ENCODE data around the gene CACNA2D3.

Gene CACNA2D3

DNA sequence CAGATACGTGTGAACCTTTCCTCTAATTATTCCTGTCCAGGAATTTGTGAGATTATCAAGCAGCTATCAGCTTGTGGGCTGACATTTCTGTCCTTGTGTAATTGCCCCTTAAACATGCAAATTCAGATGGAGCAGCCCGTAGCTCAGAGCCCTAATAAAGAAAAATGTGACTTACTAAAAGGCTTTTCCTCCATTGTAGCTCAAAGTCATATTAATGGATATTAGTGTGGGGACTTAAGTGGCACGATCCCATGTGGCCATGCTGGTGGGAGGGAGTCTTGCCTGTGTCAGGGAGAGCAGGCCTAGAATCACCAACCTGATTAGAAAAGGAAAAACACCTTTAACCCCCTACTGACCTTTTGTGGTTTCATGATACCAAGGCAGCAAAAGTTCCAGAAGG is 406.3 kb downstream of the CACNA2D3 start:
- DNase-seq (ENCODE audit: low read depth, low spot score): no peak

DNA sequence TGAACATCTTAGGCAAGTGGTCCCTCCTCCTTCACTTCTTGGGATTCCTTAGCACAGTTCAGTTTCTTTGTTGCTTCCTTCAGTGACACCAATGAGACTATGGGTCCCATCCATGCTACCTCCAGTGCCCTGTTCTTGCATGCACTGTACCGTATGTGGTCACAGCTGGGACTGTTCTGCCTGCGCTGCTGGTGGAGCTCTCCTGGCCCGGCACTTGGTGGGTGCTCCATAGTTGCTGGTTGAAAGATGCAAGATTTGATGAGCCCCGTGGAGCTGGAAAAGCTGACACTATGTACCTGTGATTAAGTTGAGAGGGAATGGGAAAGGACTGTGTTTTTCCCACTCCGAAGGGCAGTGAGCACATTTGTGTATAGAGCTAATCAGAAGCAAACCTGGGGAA is 407.7 kb downstream of the CACNA2D3 start:
- no peak for DNase-seq (ENCODE audit: low read depth, low spot score)

DNA sequence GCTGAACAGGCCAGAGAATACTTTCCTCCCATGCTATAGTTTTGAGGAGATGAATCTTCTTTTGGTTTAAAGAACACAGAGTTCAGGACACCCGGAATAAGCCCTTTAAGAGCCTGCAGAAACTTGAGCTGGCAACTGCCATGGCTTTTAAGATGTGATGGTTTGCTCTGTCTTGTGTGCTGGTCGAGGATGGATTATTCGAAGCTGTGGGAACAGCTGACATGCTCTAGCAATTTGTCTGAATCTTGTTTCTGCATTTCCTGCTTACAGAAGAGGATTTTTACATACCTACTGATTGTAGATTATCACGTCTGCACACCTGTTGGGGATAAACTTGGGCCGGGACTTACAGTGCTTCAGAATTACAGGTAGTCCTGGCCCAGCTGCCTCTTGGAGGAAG is 408.6 kb downstream of the CACNA2D3 start:
- DNase-seq (ENCODE audit: low read depth, low spot score): no peak

DNA sequence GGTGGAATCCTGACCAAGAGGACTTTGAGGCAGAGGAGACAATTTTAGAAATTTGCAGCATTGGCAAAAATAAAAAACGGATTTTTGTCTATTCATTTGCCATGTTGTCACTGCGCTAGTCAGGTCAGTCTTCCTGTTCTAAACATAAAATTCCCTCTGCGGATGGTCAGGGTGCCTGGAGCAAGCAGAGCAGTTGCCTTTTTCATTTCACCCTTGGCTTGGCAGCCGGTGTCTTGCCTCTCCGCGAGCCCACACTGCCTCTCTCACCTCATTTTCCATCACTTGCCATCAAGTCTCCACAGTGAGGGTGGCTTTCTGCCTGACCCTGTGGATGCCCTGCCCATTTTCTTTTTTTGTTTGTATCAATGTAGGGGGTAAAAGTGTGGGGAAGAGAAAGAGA is 409.4 kb downstream of the CACNA2D3 start:
- DNase-seq (ENCODE audit: low read depth, low spot score): no peak

DNA sequence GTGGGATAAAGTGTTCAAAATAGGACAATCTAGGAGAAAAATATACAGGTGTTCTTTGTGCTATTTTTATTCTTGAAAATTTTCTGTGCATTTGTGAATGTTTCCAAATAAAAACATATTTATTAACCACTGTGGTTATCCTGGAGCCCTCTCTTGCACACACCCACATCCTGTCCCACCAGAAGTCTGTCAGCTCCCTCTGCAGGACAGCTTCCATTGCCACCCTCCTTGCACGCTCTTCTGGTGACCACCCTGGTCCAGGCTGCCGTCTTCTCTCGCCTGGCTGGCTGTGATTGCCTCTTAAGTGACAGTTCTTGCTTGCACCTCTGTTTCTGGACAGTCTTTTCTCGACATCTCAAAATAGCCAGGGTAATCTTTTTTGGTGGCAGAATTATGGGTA is 411.5 kb downstream of the CACNA2D3 start:
- DNase-seq (ENCODE audit: low read depth, low spot score): no peak

DNA sequence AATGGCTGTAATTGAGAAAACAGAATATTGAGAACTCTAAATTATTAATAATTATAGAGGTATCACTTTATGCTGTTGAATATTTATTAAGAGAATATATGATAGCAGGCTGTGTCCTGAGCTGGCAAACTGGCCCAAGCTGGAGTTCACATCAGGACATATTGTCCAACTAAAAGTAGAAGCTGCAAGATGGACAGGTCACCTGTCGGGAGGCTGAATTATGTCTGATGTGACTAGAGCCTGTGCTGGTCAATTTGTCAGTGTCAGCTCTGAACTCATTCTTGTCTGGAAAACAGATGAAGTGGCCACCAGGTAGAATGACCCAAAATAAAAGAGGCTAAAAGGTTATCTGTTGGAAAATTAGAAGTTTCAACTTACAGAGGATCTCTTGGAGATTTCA is 413.3 kb downstream of the CACNA2D3 start:
- DNase-seq (ENCODE audit: low read depth, low spot score): no peak

DNA sequence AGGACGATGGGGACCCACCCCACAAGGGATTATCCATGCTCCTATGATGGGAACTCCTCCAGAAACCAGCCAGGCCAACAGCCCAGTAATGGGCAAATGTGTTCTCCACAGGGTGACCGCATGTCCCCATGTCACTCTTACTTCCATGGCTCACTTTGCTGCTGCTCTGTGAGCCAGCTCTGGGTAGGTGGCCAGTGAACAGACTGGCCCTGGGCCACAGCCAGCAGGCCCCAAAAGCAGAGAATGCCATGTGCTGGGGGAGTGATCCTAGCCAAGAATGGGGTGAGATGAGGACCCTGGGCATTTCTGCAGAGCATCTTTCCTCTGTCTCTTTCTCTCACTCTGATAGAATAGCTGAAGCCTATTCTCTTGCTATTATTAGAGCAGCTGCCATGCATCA is 414.1 kb downstream of the CACNA2D3 start:
- DNase-seq (ENCODE audit: low read depth, low spot score): no peak

DNA sequence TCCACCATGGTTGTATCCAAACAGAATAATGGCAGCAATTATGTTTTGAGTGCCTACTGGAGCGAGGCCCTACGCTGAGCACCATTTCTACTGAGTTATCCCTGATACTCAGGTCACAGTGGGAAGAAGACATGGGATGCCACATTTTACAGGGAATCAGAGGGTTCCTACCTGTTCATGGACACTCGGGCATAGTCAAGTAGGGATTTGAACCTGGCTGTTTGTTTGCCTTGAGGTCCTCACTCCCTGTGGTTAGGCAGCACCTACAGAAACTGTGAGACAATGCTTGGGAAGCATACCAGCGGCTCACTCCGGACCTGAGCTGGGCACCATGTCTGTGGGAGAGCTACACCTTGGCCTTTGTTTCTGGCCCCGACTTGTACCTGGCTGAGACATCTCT is 415.2 kb downstream of the CACNA2D3 start:
- DNase-seq (ENCODE audit: low read depth, low spot score): no peak

DNA sequence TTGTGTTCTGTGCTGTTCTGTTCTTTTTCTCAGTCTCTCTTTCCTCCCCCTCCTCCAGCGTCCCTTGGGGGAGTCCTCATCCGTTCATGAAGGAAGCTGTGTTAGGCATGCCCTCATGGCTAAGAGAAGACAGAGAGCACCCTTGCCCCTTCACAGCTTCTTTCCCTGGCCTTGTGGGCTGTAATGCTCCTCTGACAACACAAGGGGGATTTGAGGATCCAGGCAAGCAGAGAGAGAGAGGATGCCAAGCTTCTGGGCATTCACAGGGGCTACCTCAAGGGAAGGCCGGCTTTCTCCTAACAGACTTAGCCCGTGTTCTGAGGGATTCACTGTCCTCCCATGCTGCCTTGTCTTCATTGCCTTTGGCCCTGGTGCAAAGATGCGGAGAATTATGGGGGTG is 416.0 kb downstream of the CACNA2D3 start:
- no peak for DNase-seq (ENCODE audit: low read depth, low spot score)

DNA sequence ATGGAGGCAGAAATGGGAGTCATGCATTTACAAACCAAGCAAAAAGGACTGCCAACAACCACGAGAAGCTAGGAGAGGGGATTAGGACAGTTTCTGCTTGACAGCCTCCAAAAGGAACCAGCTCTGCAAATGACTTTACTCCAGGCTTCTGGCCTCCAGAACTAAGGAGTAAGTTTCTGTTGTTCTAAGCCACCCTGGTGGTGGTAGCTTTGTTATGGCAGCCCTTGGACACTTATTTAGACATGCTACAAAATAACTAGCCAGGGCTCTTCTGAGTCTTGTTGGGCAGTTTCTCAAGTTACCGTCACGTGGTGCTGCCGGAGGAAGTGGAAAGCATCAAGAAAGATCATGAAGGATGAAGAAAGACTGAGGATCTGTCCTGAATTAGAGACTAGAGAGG is 419.0 kb downstream of the CACNA2D3 start:
- no peak for DNase-seq (ENCODE audit: low read depth, low spot score)

DNA sequence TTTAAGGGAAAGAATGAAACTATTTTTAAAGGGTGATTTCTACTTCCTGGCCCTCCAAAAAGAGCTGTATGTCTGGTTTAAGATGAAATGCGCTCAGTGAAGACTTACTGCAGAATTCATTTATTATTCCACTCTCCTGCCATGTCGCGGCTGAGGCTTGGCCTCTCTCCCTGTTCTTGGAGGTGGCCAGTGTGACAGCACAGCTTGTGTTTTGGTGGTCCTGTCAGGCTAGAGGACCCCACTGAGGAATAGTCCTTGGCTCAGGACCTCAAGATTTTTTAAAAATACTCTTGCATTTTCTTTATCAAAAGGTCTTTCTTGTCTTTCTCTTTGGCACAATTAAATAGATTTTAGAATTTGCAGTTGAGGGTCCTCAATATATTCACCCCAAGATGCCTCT is 421.1 kb downstream of the CACNA2D3 start:
- no peak for DNase-seq (ENCODE audit: low read depth, low spot score)

DNA sequence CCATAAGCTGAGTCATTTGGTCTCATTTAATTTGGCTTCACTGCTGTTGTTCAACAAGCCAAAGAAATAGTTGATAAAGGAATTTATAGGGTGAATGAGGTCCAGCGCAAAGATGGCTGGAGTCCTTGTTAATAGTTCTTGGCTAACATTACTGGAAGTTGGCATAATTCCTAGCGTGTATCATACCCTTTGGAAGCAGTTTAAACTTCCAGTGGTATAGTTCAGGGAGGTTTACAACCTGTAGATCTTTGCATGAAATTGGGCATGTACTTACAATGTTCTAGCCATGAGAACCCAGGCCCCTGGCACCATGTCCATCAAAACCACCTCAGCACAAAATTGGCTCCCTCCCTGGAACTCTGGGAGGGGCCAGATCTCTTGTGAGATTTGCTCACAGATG is 424.7 kb downstream of the CACNA2D3 start:
- no peak for DNase-seq (ENCODE audit: low read depth, low spot score)

DNA sequence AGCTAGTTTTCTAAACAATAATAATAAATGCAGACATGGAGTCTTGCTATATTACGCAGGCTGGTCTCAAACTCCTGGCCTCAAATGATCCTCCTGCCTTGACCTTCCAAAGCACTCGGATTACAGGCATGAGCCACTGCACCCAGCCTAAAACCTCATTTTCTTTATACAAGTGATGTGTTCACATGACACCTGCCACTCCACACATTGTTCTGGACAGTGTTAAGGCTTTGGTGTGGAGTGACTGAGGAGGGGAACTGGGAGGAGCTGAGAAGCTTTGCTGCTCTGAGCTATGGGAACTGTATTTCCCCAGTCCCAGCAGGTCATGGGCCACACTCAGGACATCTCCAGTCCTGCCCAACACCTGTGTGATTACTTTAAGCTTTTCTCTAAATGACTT is 425.5 kb downstream of the CACNA2D3 start:
- DNase-seq (ENCODE audit: low read depth, low spot score): no peak

DNA sequence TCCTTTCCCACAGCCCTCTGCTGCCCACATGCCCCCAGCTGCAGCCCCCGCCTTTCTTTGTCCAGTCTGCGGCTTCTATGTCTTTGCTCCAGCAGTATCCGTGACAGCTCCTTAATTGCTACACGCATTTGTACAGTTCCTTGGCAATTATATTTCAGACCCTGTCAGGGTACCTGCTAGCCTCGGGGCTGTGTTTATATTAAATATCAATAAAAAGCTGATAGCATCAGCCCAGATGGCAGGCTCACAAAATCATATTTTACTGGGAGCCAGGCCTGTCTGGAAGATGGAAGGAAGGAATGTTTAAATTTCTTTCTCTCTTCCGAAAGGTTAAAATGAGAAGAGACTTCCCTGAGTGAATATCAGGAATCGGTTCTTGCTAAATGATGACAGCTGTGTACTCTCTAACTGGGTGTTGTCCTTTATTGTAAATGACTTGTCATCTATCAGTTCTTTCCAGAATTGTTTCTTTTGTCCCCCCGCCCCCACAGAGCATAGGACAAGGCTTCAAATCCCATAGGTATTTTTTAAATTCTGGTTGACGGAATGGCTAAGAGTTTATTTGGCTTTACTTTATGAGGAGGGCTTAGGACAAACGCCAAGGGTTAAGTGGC is 427.4 kb downstream of the CACNA2D3 start:
- DNase-seq (ENCODE audit: low read depth, low spot score): no peak

DNA sequence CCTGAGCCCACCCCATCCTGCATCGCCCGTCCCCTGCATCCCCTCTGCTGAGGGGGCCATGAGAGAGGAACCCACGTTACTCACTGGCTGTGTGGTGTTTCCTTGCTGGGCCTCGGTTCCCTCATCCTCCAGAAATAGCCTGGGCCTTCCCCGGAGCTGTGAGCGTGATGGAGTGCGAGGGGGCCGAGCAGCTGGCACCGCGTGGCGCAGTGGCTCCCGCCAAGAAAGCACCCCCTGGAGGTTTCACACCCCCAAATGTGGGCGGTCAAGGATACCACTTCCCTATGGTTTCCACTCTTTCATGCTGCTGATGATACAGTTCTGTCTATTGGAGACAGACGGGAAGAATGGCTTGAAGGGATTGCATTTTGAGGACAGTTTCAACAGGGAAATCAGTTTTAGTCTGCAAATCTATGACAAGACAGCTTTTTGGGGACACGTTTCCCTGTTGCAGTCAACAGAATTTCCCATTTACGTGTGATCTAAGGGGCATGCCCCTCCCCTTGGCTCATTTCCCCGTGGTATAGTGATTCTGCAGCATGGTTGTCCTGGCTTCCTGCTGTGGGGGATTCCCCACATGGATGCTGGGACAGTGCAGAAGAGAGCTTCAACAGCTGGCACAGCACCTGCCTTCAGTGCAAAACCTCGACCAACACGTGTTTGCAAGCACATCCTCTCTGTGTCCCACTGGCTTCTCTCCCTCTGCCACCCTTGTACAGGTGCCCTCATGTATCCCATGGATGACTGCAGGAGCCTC is 428.0 kb downstream of the CACNA2D3 start:
- DNase-seq (ENCODE audit: low read depth, low spot score): no peak

DNA sequence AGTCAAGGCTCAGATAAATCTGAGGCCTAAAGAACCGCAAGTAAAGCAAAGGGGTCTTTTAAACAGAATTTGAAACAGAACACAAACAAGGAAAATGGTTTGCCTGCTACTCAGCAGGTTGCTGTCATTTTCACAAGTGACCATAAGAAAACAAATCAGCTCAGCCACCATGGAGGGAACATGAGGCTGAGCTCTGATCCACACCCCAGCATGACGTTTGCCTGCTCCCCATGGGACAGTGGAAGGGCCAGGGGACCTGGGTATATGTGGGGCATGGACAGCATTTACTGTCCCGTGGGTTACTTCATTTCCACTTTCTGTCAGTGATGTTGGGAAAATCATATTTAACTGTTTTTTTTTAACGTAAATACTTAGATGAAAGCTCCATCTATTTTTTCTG is 434.3 kb downstream of the CACNA2D3 start:
- DNase-seq (ENCODE audit: low read depth, low spot score): no peak

DNA sequence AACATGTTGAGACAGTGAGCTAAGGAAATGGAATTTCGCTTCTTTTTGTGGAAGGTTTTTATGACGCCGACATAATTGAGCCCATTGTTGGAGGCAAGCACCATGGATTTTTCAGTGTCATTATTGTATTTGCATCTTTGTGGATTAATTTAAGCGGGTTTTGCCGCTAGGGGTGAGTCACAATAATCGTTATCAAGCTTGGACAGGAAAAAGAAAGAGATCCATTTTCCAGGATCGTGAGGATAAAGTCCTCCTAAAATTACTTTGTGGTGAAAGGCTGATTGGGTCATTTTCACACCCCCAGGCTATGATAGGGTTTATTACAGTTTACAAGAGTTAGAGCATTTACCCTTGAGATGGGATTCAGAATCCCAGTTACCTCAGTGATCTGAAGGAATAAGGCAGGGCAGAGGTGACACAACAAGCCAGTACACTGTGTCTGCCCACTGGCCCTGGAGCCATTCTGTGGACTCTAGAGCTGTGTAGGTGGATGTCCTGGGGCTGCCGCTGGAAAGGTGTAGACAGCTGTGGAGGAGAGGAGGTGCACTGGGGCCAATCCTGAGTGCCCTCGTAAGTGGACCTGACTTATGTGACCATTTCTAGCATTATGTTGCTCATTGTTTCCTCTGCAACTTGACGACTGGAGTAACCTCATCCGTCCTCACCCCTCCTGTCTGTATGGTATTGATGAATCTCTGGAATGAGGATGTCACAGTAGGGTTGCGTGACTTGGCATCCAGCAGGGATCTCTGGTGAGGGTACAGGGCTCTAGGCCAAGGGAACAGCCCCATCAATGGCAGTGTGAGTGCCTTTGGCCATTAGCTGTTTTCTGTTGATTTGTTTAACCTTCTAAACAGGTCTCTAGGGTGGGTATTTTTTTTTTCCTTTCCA is 435.4 kb downstream of the CACNA2D3 start:
- no peak for DNase-seq (ENCODE audit: low read depth, low spot score)

DNA sequence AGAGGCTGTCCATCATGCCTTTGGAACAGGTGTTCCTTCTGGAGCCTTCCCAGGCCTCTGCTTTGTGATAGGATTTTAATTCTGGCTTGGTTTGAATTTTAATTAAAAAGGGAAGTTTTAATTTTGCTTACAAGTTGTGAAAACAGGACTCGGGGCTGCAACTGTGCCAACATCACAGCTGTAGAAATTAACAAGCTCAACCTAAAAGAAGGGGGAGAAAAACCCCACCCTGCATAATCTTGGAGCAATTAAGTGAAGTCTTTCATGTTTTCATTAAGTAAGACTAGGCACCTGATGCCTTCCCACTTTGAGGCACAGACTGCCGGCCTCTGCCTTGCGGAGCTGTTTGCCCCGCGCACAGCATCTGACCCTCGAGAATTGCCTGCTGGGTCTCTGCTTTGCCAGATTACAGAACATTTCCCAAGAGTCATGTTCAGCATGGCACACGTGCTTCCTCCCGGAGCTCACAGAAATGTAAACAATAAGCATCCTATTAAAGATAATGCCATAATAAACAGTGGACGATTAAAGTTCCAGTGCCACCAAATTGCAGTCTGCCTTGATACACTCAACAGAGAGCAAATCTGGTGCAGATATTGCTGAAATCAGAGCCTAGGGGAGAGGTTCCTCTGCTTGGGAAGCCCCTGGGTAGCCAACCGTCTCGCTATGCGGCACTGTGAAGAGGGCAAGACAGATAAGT is 441.3 kb downstream of the CACNA2D3 start:
- DNase-seq (ENCODE audit: low read depth, low spot score): no peak

DNA sequence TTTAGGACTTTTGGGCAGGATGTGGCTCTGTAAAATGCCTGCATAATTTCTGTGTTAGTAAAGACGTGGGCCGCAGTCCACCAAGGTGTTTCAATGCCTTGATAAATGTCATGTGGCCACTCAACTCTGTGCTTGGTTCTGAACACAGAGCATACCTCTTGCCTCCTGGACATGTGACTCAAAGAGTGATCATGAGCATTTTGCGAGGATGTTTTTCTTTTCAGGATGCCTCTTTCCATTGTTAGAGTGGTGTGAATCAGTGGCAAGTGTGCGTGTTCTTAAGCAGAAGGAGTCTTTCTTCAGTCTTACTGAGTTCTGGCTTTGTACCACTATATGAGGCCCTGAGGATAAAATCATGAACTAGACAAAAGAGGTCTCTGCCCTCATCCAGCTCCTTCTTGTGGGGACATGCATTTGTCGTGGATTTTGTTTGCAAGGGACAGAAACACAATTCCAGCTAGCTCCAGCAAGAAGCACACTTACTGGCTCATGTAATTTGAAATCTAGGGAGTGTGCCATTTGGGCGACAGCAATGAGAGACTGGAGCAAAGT is 442.1 kb downstream of the CACNA2D3 start:
- no peak for DNase-seq (ENCODE audit: low read depth, low spot score)

DNA sequence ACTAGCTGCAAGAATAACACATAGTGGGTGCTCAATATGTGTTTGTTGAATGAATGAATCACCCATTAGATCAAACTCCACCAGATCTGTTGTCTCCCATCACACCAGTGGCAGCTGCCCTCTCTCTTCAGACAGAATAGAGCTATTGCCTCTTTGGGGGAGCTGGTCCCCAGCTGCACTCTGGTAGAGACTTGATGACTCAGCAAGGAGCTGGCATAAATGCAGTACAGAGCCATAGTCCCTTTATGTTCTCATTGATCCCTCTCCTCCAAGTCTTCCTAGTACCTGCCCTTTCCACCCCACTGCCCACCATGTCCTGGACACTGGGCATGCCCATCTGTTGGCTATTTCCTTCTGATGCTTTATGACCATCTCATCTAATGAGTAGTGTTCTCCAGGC is 443.6 kb downstream of the CACNA2D3 start:
- no peak for DNase-seq (ENCODE audit: low read depth, low spot score)

DNA sequence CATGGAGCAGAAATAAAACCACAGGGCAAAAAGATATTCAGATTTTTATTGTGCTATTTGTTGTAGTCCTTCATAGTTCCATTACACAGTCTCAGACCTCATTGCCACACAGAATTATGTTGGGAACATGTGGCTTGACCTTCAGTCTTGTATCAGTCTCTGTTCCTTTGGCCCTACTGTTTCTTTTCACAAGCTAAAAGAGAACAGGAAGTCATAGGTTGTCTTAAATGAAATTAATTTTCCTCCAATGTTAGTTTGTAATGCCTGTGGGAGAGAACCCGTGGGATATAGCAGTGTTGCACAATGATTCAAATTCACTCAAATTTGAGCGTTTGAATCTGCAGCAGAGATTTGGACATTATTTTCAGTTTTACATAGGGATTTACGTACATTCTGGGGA is 445.6 kb downstream of the CACNA2D3 start:
- DNase-seq (ENCODE audit: low read depth, low spot score): no peak

DNA sequence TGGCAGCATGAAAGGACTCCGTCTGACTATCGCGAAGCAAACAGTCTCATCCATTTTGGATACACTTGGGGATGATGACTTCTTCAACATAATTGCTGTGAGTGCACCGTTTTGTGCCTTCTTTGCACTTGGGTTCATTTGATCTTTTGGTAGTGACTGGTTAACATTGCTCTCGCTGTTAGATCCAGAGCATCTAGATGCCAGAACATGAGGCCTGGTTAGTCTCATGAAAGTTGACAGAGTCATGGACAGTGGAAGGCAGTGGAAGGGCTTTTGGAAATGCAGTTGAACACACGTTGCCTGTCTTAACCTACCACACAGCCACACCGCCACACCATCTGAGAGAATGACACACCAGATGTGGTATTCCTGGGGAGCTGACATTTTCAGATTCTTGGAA is 447.7 kb downstream of the CACNA2D3 start:
- DNase-seq (ENCODE audit: low read depth, low spot score): no peak
